AG04450 (cell line): ENCODE results near the gene ANO4. TPM values are rescaled to one million over a fixed set of nuclear protein-coding genes. Genes with fewer than 3 reads are reported as not detected.
A peak's percentile ranks its signal among the peaks of the same experiment; 100 is the strongest.

Experiments used
- CTCF ChIA-PET: fragments of 300-600, 350-600 bp; formaldehyde crosslinking; extraction: SDS; loops from one replicate; lab custom pipeline; 2022; ENCODE audit warnings: antibody characterized with exemption, inconsistent platforms; lab: Charles Lee
- POLR2A ChIA-PET: fragments of 350-600 bp; formaldehyde crosslinking; extraction: SDS; loops from one replicate; lab custom pipeline; 2021; ENCODE audit warnings: antibody characterized with exemption, inconsistent platforms; lab: Yijun Ruan, JAX
- DNase-seq: peaks from one replicate; pipeline ENCODE4 v3.0.0-alpha.2; 2011; ENCODE audit warnings: low read depth, low spot score
- H3K27ac ChIP-seq: one replicate; pipeline ENCODE4 v1.5.1; 2012; ENCODE audit warnings: low read depth, low read length, control low read depth
- H3K27me3 ChIP-seq: one replicate; pipeline ENCODE4 v1.6.0; 2012; ENCODE audit warnings: low read length; ENCODE audit not compliant: control insufficient read depth, insufficient read depth
- H3K4me3 ChIP-seq: 2 replicates; pipeline ENCODE4 v1.5.1; 2011; ENCODE audit warnings: mild to moderate bottlenecking, low read depth, low read length, control low read depth
- H3K9me3 ChIP-seq: 2 replicates; pipeline ENCODE4 v1.5.1; 2012; ENCODE audit warnings: low read length; ENCODE audit not compliant: control insufficient read depth, insufficient read depth
- polyA plus RNA-seq: library from polyadenylated mRNA; depleted of rRNA; stranded (reverse); fragments of >200 nt; gene quantifications from 2 replicates; pipeline ENCODE4 v1.2.3, GENCODE V29; 2011
- TF ChIP-seq, protein P1 (sequence below): IDR thresholded peaks from 2 replicates; pipeline ENCODE4 v1.5.1; 2011; ENCODE audit warnings: low read depth, low read length, control low read depth, inconsistent platforms

Gene ANO4
- polyA plus RNA-seq, 1 experiment = 7.5 TPM

DNA sequence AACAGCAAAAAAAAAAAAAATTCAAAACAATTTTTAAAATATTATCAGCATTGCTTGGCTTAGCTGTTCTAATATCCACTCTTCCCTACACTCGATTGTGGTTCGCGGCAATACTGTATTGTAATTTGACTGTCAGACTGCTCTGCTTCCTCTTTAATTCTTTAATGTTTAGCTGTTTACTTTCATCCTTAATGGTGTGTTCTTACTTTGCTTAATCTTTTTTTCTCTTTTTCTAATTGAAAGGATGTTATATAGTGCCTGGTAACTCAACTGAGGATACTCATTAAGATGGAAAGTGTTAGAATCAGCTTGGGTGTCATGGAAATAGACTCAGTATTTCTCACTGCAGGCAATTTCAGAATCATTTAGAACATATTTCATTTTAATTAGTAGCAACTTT, 2.0 kb downstream of the ANO4 start:
- no peak for DNase-seq
- POLR2A ChIA-PET = no interaction called here
- no peaks in the 10 kb centered on the region for H3K27me3 ChIP-seq

DNA sequence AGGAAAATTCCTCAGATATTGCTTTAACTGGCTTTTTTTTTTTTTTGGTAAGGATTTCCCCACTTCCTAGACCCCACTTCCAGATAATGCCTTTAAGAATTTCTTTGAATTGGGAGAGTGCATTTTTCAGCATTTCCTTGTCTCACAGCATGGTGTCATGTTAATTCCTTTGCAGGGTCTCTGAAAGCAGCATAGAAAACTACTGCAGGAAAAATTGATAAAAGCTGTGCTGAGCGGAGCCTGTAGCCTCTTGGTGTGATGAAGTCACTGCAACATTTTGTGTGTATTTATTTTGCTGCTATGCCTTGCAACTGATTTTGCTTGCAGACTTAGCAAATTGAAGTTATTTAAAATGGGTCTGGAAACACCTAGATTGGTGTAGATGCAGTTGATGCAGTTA, 2.7 kb downstream of the ANO4 start:
- Histone ChIP-seq H3K4me3 (no peak overlapping the region), H3K27me3 (no peaks in the 10 kb centered on the region), H3K27ac (no peak overlapping the region), H3K9me3 (no peaks in the 10 kb centered on the region)
- no peak for DNase-seq
- POLR2A ChIA-PET = no interaction called here
- TF ChIP-seq, protein P1, sequence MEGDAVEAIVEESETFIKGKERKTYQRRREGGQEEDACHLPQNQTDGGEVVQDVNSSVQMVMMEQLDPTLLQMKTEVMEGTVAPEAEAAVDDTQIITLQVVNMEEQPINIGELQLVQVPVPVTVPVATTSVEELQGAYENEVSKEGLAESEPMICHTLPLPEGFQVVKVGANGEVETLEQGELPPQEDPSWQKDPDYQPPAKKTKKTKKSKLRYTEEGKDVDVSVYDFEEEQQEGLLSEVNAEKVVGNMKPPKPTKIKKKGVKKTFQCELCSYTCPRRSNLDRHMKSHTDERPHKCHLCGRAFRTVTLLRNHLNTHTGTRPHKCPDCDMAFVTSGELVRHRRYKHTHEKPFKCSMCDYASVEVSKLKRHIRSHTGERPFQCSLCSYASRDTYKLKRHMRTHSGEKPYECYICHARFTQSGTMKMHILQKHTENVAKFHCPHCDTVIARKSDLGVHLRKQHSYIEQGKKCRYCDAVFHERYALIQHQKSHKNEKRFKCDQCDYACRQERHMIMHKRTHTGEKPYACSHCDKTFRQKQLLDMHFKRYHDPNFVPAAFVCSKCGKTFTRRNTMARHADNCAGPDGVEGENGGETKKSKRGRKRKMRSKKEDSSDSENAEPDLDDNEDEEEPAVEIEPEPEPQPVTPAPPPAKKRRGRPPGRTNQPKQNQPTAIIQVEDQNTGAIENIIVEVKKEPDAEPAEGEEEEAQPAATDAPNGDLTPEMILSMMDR = no peak
- CTCF ChIA-PET = interaction anchor here (0.7 kb wide), 1 partner anchor 10 kb away, joined by 3 read pairs; no protein-coding TSS in a partner anchor

More for the DNA sequence above, 2.0 kb downstream of the ANO4 start:
- H3K27ac ChIP-seq = no peak overlapping the region
- TF ChIP-seq, protein P1 = no peak
- CTCF ChIA-PET = no interaction called here
- H3K4me3 ChIP-seq = no peak overlapping the region
- H3K9me3 ChIP-seq = no peaks in the 10 kb centered on the region

DNA sequence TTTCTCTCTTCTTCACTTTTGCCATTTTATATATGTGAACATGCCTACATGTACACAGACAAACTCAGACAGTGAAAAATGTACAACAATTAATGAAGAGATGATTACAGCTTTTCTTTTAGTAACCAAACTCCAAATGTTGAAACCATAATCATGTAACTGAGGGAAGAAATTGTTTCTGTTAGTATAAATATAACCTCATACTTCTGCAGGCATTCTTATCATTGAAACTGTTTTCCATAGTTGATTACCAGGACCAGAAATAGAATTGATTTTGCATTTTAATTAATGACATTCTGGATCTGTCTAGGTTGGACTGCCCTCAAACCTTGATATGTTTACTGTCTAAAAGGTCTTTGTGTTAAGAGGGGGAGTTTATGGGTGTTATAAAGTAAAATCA, 3.2 kb downstream of the ANO4 start:
- Histone ChIP-seq H3K4me3 (no peak overlapping the region), H3K9me3 (no peaks in the 10 kb centered on the region), H3K27ac (no peak overlapping the region), H3K27me3 (no peaks in the 10 kb centered on the region)
- TF ChIP-seq, protein P1 = no peak
- POLR2A ChIA-PET = no interaction called here
- CTCF ChIA-PET = interaction anchor here (0.7 kb wide), 1 partner anchor 9 kb away, joined by 3 read pairs; no protein-coding TSS in a partner anchor
- no peak for DNase-seq

DNA sequence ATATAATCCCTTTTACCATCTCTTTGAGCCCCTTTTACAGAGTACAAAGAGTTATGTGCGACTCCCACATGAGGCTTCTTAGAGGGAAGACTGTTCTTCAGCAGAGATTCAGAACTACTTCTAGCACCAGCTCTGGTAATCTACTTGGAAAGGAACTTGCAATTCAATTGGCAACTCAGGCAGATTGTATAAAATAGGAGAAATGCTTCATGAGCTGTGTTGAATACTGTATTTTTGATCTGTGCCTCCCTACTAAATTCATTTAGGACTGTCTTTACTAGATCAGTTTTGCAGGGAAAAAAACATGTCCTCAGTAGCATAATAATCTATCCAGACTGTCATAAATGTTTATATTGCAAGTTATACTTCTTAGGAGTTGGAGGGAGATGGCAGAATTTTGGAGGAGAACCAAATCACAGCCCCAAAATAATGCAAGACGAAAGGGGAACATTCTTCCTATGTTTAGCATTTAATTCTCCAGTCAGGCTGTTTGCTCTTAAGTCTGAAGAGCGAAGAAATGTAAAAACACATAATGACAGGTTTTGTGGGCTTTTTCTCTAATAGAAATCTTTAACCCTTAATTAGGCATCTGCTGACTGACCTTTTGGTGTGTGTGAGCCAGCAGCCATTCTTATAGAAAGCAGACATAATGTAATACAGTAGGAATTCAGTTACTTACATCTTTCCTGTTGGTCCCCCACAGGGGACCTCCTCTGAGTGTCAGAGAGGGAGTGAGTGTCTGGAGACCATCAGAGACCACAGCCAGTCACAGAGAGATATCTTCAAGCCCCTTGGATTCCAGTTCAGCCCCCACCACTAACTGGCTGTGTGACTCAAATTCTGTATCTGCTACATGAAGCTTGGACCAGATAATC, 3.9 kb downstream of the ANO4 start:
- no peak for DNase-seq
- Histone ChIP-seq H3K9me3 (no peaks in the 10 kb centered on the region), H3K4me3 (no peak overlapping the region), H3K27me3 (no peaks in the 10 kb centered on the region), H3K27ac (no peak overlapping the region)
- TF ChIP-seq, protein P1 = no peak
- CTCF ChIA-PET = no interaction called here
- POLR2A ChIA-PET = no interaction called here

DNA sequence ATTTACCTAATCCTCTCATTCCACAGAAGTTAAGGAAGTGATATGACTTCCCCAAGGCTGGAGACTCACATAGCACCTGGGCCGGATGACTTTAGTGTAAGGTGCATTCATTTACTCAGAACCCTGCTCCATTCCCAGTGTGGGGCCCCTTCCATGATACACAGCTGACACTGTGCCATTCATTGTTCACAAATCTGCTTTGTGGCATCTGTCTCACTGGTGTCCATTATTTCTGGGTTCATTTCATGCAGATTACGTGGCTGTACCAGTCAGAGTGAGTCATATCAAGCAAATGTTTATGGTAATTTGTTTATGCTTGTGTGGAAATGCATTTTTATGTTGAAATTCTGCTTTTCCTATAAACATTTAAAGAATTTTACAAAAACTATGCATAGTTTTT, 5.2 kb downstream of the ANO4 start:
- CTCF ChIA-PET = no interaction called here
- POLR2A ChIA-PET = interaction anchor here (0.6 kb wide), 1 partner anchor 593 kb away, joined by 4 read pairs; no protein-coding TSS in a partner anchor

More for the DNA sequence above, 5.2 kb downstream of the ANO4 start:
- Histone ChIP-seq H3K9me3 (no peaks in the 10 kb centered on the region), H3K4me3 (no peak overlapping the region), H3K27ac (peak overlapping the region; percentile 34), H3K27me3 (no peaks in the 10 kb centered on the region)
- no peak for DNase-seq
- TF ChIP-seq, protein P1 = no peak
